BLaER1 treated with 17β-estradiol and CSF1 and Interleukin-3, amounts not matched to agents 10 nM and 100 nM (cell line): ENCODE measurements around the gene FST.

Experiments used
- H3K27ac ChIP-seq, 11 experiments: shearing (Covaris generic); formaldehyde crosslinking; 2 replicates each; pipeline ENCODE4 v1.8.1; 2022
- H3K27me3 ChIP-seq, 11 experiments: shearing (Covaris generic); formaldehyde crosslinking; 2 replicates each; pipeline ENCODE4 v1.8.1; 2022
- H3K36me3 ChIP-seq, 11 experiments: shearing (Covaris generic); formaldehyde crosslinking; 2 replicates each; pipeline ENCODE4 v1.8.1; 2022
- H3K4me1 ChIP-seq, 10 experiments: shearing (Covaris generic); formaldehyde crosslinking; 2 replicates each; pipeline ENCODE4 v1.8.1; 2022
- H3K4me2 ChIP-seq, 11 experiments: shearing (Covaris generic); formaldehyde crosslinking; 2 replicates each; pipeline ENCODE4 v1.8.1; 2022
- H3K4me3 ChIP-seq, 10 experiments: shearing (Covaris generic); formaldehyde crosslinking; 2 replicates each; pipeline ENCODE4 v1.8.1; 2022
- H3K9ac ChIP-seq, 11 experiments: shearing (Covaris generic); formaldehyde crosslinking; 2 replicates each; pipeline ENCODE4 v1.8.1; 2022
- H3K9me3 ChIP-seq, 11 experiments: shearing (Covaris generic); formaldehyde crosslinking; replicated peaks in 1 of 11; 2 replicates each; pipeline ENCODE4 v1.8.1; 2022
- H4K20me1 ChIP-seq, 11 experiments: shearing (Covaris generic); formaldehyde crosslinking; 2 replicates each; pipeline ENCODE4 v1.8.1; 2022
- Cebpa-rat ChIP-seq, 11 experiments: shearing (Covaris generic); IDR thresholded peaks; 2 replicates each; pipeline ENCODE4 v1.8.1; 2022

FST gene

DNA sequence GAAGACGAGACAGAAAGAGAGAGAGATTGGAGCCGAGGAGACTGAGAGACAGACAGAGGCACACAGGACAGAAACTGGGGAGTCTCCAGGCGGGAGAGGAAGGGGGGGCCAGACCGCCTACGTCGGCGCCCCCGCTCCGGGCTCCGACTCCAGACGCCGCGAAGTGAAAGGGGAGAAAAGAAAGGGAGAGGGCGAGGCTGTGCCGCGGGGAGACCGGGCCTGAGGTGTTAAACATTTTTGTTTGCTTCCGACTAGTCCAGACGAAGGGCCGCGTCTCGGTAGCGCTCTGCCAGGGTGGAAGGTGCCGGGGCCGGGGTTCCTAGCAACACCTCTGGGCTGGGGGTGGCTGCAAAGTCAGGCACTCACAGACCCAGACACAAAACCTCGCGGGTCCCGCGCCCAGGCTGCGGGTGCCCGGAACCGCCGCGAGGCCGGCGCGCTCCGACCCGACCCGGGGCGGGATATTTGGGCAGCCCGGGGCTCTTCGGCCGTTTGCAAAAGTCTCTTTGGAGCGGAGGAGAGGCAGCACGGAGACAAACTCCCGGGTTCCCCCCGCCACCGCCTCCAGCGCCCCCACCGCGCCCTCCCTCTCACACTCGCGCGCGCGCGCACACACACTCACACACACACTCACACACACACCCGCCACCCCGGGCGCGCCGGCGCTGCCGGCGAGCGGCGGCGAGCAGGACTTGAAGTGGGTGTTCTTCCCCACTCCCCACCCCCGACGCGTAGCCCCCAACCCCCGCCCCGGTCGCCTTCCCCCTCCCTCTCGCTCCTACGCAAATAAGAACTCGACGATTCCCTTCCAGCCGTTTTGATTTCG is 626 bp upstream of the FST start:
- Histone ChIP-seq H3K4me2 (peak overlapping the region; percentile 94 to 99 (median 98)), H3K27ac (peak overlapping the region in 8 of 11 experiments; percentile 10 to 80 (median 56); a peak in 14 of 22 replicates), H3K27me3 (peaks cover 30 to 79% (median 66%) of the 10 kb centered on the region in 11 experiments), H3K9ac (peak overlapping the region; percentile 40 to 78 (median 73); a peak in 21 of 22 replicates), H3K36me3 (no peaks in the 10 kb centered on the region), H3K4me3 (peak overlapping the region; percentile 59 to 79 (median 66)), H4K20me1 (peaks cover 0 to 27% (median 0%) of the 10 kb centered on the region in 11 experiments; a peak in 6 of 22 replicates), H3K9me3 (no peaks in the 10 kb centered on the region), H3K4me1 (peaks cover 16 to 45% (median 37%) of the 10 kb centered on the region in 10 experiments)
- TF ChIP-seq Cebpa-rat (IDR thresholded peaks at IDR 0.05), result no peak

DNA sequence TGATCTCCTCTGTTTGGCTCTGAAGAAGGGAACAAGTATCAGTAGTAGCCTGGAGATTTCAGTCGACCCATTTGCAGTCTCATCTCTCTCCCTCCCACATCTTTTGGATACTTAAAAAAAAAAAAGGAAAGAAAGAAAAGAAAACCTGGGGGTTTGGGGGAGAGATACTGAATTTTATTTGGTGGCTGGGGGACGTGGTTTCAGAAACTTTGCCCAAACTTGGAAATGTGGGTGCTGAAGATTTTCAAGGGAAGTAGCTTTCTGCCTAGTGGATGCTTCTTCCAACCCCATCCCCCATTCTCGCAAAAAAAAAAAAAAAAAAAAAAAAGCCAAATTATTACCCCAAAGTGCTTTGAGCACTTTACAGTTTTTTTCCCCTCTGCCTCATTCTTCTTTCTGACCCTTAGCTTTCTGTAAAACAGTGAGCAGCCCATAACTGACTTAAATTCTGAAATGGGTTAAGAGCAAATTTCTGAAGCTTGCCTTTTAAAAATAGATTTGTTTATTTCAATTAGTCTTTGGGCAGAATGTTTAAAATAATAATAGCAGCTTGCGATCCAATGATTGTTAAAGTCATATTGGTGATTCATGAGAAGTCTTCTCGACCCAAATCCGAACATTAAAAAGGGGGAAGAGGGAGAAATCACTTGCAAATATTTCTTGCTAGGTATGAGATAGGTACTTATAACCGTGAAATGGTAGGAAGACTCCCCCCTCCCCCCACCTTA is 894 bp downstream of the FST start:
- Histone ChIP-seq H3K9me3 (no peaks in the 10 kb centered on the region), H3K27ac (peak overlapping the region in 10 of 11 experiments; percentile 50 to 81 (median 74); a peak in 20 of 22 replicates), H3K36me3 (no peaks in the 10 kb centered on the region), H4K20me1 (peaks cover 0 to 27% (median 0%) of the 10 kb centered on the region in 11 experiments; a peak in 6 of 22 replicates), H3K4me1 (peaks cover 16 to 45% (median 37%) of the 10 kb centered on the region in 10 experiments), H3K4me3 (peak overlapping the region; percentile 59 to 79 (median 66)), H3K4me2 (peak overlapping the region; percentile 94 to 99 (median 98)), H3K27me3 (peaks cover 30 to 79% (median 66%) of the 10 kb centered on the region in 11 experiments), H3K9ac (peak overlapping the region; percentile 1 to 78 (median 72); a peak in 21 of 22 replicates)
- TF ChIP-seq Cebpa-rat (IDR thresholded peaks at IDR 0.05), result no peak

DNA sequence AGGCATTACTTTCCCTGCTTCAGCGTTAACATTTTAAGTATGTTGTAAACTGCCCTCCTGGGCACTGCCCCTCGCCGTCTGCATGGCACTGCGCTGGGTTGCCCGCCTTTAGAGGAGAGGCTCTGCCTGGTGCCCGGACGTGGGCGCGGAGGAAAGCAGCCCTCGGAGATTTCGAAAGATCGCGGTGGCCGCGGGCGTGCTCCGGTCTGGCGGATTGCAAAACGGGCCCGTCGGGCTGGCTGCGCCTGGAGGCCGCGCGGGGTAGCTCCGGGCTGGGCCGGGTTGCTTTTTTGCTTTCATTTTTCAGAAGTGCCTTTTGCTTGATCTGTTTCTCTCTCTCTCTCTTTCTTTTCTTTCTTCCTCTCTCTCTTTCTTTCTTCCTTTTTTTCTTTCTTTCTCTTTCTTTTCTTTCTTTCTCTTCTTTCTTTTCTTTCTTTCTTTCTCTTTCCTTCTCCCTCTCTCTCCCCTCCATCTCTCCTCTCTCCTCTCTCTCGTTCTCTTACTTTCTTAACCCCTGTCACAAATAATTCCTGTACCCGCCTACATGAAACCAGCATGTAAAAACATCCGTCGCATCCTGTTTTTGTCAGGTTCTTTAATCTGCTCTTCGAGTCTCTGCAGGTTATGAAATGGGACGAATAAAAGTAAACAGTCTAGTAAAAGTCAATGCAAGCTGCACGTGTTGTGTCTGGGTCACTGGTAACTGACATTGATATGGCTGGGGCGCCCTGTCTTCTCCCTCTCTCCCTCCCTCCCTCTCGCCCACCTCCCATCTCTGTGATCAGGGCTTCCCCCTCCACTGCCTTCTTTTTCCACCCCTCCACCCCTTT is 1.7 kb downstream of the FST start:
- Histone ChIP-seq H3K27ac (peak overlapping the region in 10 of 11 experiments; percentile 50 to 81 (median 74); a peak in 20 of 22 replicates), H3K4me1 (peaks cover 16 to 45% (median 37%) of the 10 kb centered on the region in 10 experiments), H3K36me3 (no peaks in the 10 kb centered on the region), H3K27me3 (peaks cover 30 to 75% (median 66%) of the 10 kb centered on the region in 11 experiments), H3K9me3 (no peaks in the 10 kb centered on the region), H4K20me1 (peaks cover 0 to 27% (median 0%) of the 10 kb centered on the region in 11 experiments; a peak in 6 of 22 replicates), H3K4me2 (peak overlapping the region; percentile 65 to 99 (median 98)), H3K9ac (peak overlapping the region; percentile 1 to 78 (median 70); a peak in 21 of 22 replicates), H3K4me3 (peak overlapping the region; percentile 40 to 79 (median 66))
- peak in 10 of 11 experiments; percentile 85 to 99 (median 96); a peak in 19 of 22 replicates for TF ChIP-seq Cebpa-rat (IDR thresholded peaks at IDR 0.05)

DNA sequence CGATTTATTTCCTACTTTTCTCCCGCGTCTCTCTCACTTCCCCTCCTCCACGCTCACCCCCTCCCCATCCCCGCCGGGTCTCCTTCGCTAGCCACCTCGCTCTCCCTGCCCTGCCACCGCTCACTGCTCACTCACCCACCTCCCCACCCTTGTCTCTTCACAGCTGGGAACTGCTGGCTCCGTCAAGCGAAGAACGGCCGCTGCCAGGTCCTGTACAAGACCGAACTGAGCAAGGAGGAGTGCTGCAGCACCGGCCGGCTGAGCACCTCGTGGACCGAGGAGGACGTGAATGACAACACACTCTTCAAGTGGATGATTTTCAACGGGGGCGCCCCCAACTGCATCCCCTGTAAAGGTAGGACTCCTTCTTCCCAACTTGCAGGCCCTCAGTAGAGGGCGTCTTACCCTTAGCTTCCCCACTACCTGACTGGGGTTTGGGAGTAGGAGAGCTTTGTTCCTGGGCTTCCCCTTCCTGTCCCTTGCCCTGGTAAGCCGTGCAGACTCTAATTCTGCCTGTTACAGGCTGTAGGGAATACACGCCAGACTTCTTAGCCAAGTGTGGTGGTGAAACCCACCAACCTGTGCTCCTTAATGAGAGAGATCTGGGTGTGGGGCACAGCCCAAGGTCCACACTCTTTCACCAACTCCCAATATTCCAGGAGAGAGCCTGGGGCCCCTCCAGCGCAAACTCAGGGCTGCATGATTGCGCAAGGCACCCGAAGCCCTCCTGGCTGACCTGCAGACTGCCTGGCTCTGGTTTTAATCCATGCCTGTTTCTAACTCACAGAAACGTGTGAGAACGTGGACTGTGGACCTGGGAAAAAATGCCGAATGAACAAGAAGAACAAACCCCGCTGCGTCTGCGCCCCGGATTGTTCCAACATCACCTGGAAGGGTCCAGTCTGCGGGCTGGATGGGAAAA is 2.5 kb downstream of the FST start:
- Histone ChIP-seq H3K4me1 (peaks cover 16 to 45% (median 37%) of the 10 kb centered on the region in 10 experiments), H3K9me3 (no peaks in the 10 kb centered on the region), H3K9ac (peak overlapping the region; percentile 1 to 78 (median 70); a peak in 18 of 22 replicates), H3K27ac (peak overlapping the region in 9 of 11 experiments; percentile 64 to 81 (median 74); a peak in 18 of 22 replicates), H3K4me2 (peak overlapping the region; percentile 65 to 99 (median 98)), H3K4me3 (peak overlapping the region; percentile 40 to 79 (median 66)), H3K36me3 (no peaks in the 10 kb centered on the region), H4K20me1 (peaks cover 0 to 27% (median 0%) of the 10 kb centered on the region in 11 experiments; a peak in 6 of 22 replicates), H3K27me3 (peaks cover 30 to 73% (median 64%) of the 10 kb centered on the region in 11 experiments)
- peak in 8 of 11 experiments; percentile 11 to 85 (median 56); a peak in 9 of 22 replicates for TF ChIP-seq Cebpa-rat (IDR thresholded peaks at IDR 0.05)

DNA sequence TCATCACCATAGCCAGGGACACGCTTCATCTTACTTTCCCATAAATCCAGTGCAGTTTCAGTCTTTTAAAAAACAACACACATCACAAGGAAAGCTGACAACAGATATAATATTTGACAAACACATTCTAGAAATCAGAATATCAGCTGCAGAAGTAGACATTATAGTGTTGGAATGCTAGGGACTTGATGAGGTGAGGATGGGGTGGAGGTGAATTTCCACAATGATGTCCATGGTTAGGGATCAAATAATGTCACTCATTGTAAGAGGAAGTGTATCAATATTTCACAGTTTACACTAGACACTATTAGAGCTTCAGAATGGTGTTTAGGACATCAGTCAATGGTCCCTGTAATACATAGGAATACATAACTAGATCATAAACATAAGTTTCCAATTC is 7.0 kb downstream of the FST start:
- H3K4me3 ChIP-seq, result no peak overlapping the region
- H3K27ac ChIP-seq, result no peak overlapping the region
- H3K9ac ChIP-seq, result no peak overlapping the region
- no peaks in the 10 kb centered on the region for H3K36me3 ChIP-seq
- H3K4me1 ChIP-seq, result peaks cover 4 to 17% (median 11%) of the 10 kb centered on the region in 10 experiments; a peak in 16 of 20 replicates
- no peaks in the 10 kb centered on the region for H3K9me3 ChIP-seq
- no peaks in the 10 kb centered on the region for H4K20me1 ChIP-seq
- H3K4me2 ChIP-seq, result no peak overlapping the region
- peaks cover 0 to 28% (median 20%) of the 10 kb centered on the region in 11 experiments; a peak in 19 of 22 replicates for H3K27me3 ChIP-seq
- TF ChIP-seq Cebpa-rat (IDR thresholded peaks at IDR 0.05), result no peak

DNA sequence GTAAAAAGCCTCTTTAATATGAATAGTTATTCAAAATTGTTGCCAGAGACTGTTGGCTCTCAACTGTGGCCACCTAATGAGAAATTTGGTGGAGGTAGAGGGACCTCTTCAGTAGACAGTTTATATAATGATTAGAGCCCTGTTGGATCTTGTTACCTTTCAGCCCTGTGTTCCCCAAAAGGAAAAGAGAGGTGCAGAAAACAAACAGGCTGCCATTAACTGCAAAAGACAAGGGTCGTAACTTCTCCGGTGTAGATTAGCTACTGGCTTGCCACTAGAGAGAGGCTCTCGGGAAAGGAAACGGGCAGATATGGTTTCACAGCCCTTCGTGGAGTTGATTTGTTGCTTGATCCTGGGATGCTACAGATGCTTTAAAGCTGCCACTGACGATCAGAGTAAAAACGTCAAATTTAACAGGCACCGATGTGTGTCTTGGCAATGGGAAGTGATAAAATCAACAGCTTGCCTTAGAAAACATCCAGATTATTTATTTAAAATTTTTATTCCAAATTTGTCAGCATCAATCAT is 7.8 kb downstream of the FST start:
- H3K36me3 ChIP-seq, result no peaks in the 10 kb centered on the region
- TF ChIP-seq Cebpa-rat (IDR thresholded peaks at IDR 0.05), result no peak
- H3K9ac ChIP-seq, result no peak overlapping the region
- H3K4me2 ChIP-seq, result no peak overlapping the region
- no peaks in the 10 kb centered on the region for H3K9me3 ChIP-seq
- no peak overlapping the region for H3K4me3 ChIP-seq
- H3K27me3 ChIP-seq, result peaks cover 0 to 20% (median 12%) of the 10 kb centered on the region in 11 experiments; a peak in 18 of 22 replicates
- H4K20me1 ChIP-seq, result no peaks in the 10 kb centered on the region
- no peak overlapping the region for H3K27ac ChIP-seq
- H3K4me1 ChIP-seq, result peaks cover 0 to 8% (median 3%) of the 10 kb centered on the region in 10 experiments; a peak in 14 of 20 replicates

DNA sequence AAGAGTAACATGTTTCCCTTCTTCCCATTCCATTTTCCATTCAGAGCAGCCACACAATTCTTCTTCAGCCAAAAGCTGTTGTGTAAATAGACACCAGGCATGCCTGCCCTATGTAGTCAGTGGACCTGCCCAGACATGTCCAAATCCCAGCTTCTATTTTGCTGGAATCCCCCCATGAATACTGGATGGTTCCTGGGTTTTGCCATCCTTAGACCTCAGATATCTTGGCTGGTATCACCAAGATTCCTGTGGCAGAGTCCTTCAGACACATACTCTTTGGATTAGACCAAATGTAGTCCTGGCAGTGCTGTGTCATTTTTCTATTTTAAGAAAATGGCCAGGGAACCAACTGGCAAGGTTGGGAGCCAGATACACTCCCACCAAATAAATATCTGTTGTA is 10.3 kb downstream of the FST start:
- no peak for TF ChIP-seq Cebpa-rat (IDR thresholded peaks at IDR 0.05)
- H3K4me1 ChIP-seq, result no peaks in the 10 kb centered on the region
- H3K4me3 ChIP-seq, result no peak overlapping the region
- no peak overlapping the region for H3K27ac ChIP-seq
- H3K36me3 ChIP-seq, result no peaks in the 10 kb centered on the region
- H3K9ac ChIP-seq, result no peak overlapping the region
- H3K27me3 ChIP-seq, result no peaks in the 10 kb centered on the region
- H3K9me3 ChIP-seq, result no peaks in the 10 kb centered on the region
- no peaks in the 10 kb centered on the region for H4K20me1 ChIP-seq
- H3K4me2 ChIP-seq, result no peak overlapping the region
